ENCODE results near the gene PRKD1. TPM values are rescaled to one million over a fixed set of nuclear protein-coding genes. Genes with fewer than 3 reads are reported as not detected.
"Not testable (repeated sequence)": the region's sequence is repeated elsewhere in the genome, so short reads cannot be mapped to it uniquely, and the experiment has no call there.

Gene PRKD1
- total RNA-seq, 1 donor from 2014 or later: 14.9 TPM

- Histone ChIP-seq H3K27ac (no peak overlapping the region), H3K9me3 (no peaks in the 10 kb centered on the region), H3K27me3 (ENCODE audit: low read depth) (no peaks in the 10 kb centered on the region), H3K36me3 (no peaks in the 10 kb centered on the region), H3K4me3 (no peak overlapping the region), H3K4me1 (no peaks in the 10 kb centered on the region)
- intact Hi-C loops (cut with DNase I): no loop called here
- no peak for TF ChIP-seq CTCF (IDR thresholded peaks at IDR 0.05)
- DNase-seq: no peak
- ATAC-seq: no peak
Measured at GRCh38 chr14:29861996-29862395, 65.7 kb downstream of the PRKD1 start.

GRCh38 chr14:29858299-29858698 is 69.3 kb downstream of the PRKD1 start:
- Histone ChIP-seq H3K4me1 (no peaks in the 10 kb centered on the region), H3K27me3 (ENCODE audit: low read depth) (no peaks in the 10 kb centered on the region), H3K36me3 (no peaks in the 10 kb centered on the region), H3K27ac (no peak overlapping the region), H3K9me3 (no peaks in the 10 kb centered on the region), H3K4me3 (no peak overlapping the region)
- DNase-seq: no peak
- no peak for ATAC-seq
- no peak for TF ChIP-seq CTCF (IDR thresholded peaks at IDR 0.05)
- intact Hi-C loops (cut with DNase I): no loop called here

GRCh38 chr14:29857551-29857950 is 70.1 kb downstream of the PRKD1 start:
- intact Hi-C loops (cut with DNase I): no loop called here
- ATAC-seq (no peak), DNase-seq (no peak)
- no peaks in the 10 kb centered on the region for H3K36me3 ChIP-seq
- H3K27me3 ChIP-seq (ENCODE audit: low read depth): no peaks in the 10 kb centered on the region
- H3K4me3 ChIP-seq: no peak overlapping the region
- no peaks in the 10 kb centered on the region for H3K9me3 ChIP-seq
- no peak overlapping the region for H3K27ac ChIP-seq
- no peak for TF ChIP-seq CTCF (IDR thresholded peaks at IDR 0.05)
- H3K4me1 ChIP-seq: no peaks in the 10 kb centered on the region

GRCh38 chr14:29856516-29856915 is 71.1 kb downstream of the PRKD1 start:
- no peaks in the 10 kb centered on the region for H3K9me3 ChIP-seq
- no peaks in the 10 kb centered on the region for H3K27me3 ChIP-seq (ENCODE audit: low read depth)
- ATAC-seq: no peak
- H3K27ac ChIP-seq: no peak overlapping the region
- H3K4me1 ChIP-seq: no peaks in the 10 kb centered on the region
- H3K36me3 ChIP-seq: no peaks in the 10 kb centered on the region
- no peak overlapping the region for H3K4me3 ChIP-seq
- intact Hi-C loops (cut with DNase I): no loop called here
- no peak for DNase-seq
- no peak for TF ChIP-seq CTCF (IDR thresholded peaks at IDR 0.05)

GRCh38 chr14:29853691-29854090 is 74.0 kb downstream of the PRKD1 start:
- intact Hi-C loops (cut with DNase I); H3K27ac ChIP-seq; ATAC-seq: not testable (repeated sequence)

GRCh38 chr14:29853272-29853671 is 74.4 kb downstream of the PRKD1 start:
- intact Hi-C loops (cut with DNase I): no loop called here
- H3K4me3 ChIP-seq: no peak overlapping the region
- no peak overlapping the region for H3K27ac ChIP-seq
- no peaks in the 10 kb centered on the region for H3K36me3 ChIP-seq
- no peak for ATAC-seq
- TF ChIP-seq CTCF (IDR thresholded peaks at IDR 0.05): no peak
- DNase-seq: no peak
- no peaks in the 10 kb centered on the region for H3K9me3 ChIP-seq
- no peaks in the 10 kb centered on the region for H3K27me3 ChIP-seq (ENCODE audit: low read depth)
- no peaks in the 10 kb centered on the region for H3K4me1 ChIP-seq

More at GRCh38 chr14:29853691-29854090, 74.0 kb downstream of the PRKD1 start:
- H3K4me3 ChIP-seq; H3K4me1 ChIP-seq; H3K27me3 ChIP-seq (ENCODE audit: low read depth); DNase-seq; H3K36me3 ChIP-seq; H3K9me3 ChIP-seq: not testable (repeated sequence)
